GM12892 (cell line): ENCODE data around the gene CHMP2A.
"Not testable (repeated sequence)": the region's sequence is repeated elsewhere in the genome, so short reads cannot be mapped to it uniquely, and the experiment has no call there.

Experiments
- DNase-seq: peaks from one replicate; pipeline ENCODE4 v3.0.0; 2011; ENCODE audit not compliant: insufficient read length
- FAIRE-seq: peaks from 2 replicates; lab custom pipeline; 2011; peaks lifted over from hg19 to GRCh38; lab: Jason Lieb, UNC
- POLR2A ChIP-seq: IDR thresholded peaks from 2 replicates; pipeline ENCODE4 v1.6.1; 2011; ENCODE audit warnings: low read depth, low read length, control low read depth
- POLR2AphosphoS5 ChIP-seq: IDR thresholded peaks from 2 replicates; pipeline ENCODE4 v1.6.1; 2011; ENCODE audit warnings: low read depth, low read length, control low read depth
- TAF1 ChIP-seq: IDR thresholded peaks from 2 replicates; pipeline ENCODE4 v1.6.1; 2011; ENCODE audit warnings: low read depth, mild to moderate bottlenecking, control low read depth, low read length, borderline replicate concordance

Gene CHMP2A

GRCh38 chr19:58518256-58519086 lies 36.4 kb downstream of the CHMP2A start:
- DNase-seq (no peak), FAIRE-seq (peak; percentile 36)
- TF ChIP-seq TAF1: no peak
- no peak for TF ChIP-seq POLR2A
- no peak for TF ChIP-seq POLR2AphosphoS5

GRCh38 chr19:58516964-58517833 lies 37.7 kb downstream of the CHMP2A start:
- DNase-seq (no peak), FAIRE-seq (no peak)
- TF ChIP-seq POLR2A: no peak

- DNase-seq (no peak), FAIRE-seq (no peak)
- TF ChIP-seq TAF1 (no peak), POLR2A (no peak), POLR2AphosphoS5 (no peak)
These were observed 38.6 kb downstream of the CHMP2A start for GRCh38 chr19:58516246-58516836.

- no peak for FAIRE-seq
- TF ChIP-seq POLR2AphosphoS5 (no peak), TAF1 (no peak), POLR2A (no peak)
- DNase-seq: no peak
These were observed 39.6 kb downstream of the CHMP2A start for GRCh38 chr19:58515259-58515658.

- TF ChIP-seq POLR2AphosphoS5 (no peak), TAF1 (no peak), POLR2A (no peak)
- DNase-seq: no peak
- no peak for FAIRE-seq
These were observed 40.3 kb downstream of the CHMP2A start for GRCh38 chr19:58514564-58515022.

- DNase-seq: peak; percentile 98
- TF ChIP-seq POLR2A: peak; percentile 93
- TF ChIP-seq POLR2AphosphoS5: peak; percentile 86
- peak; percentile 28; the same call in 1 of the 2 replicates for TF ChIP-seq TAF1
- peak; percentile 100 for FAIRE-seq
These were observed 41.0 kb downstream of the CHMP2A start for GRCh38 chr19:58513694-58514563.

- no peak for FAIRE-seq
- no peak for TF ChIP-seq TAF1
- TF ChIP-seq POLR2A: no peak
- no peak for TF ChIP-seq POLR2AphosphoS5
- DNase-seq: no peak
These were observed 41.7 kb downstream of the CHMP2A start for GRCh38 chr19:58513213-58513693.

GRCh38 chr19:58511353-58512208 lies 43.3 kb downstream of the CHMP2A start, which contains the start of gene SLC27A5:
TSS of gene SLC27A5 (minus strand) at chr19:58511992. CDS start at chr19:58511955, 37 bp downstream.
- FAIRE-seq (no peak), DNase-seq (no peak)
- no peak for TF ChIP-seq TAF1
- no peak for TF ChIP-seq POLR2AphosphoS5

GRCh38 chr19:58510084-58510862 lies 44.6 kb downstream of the CHMP2A start:
- no peak for DNase-seq
- FAIRE-seq: no peak
- TF ChIP-seq POLR2A (no peak), POLR2AphosphoS5 (no peak), TAF1 (no peak)

GRCh38 chr19:58509731-58510083 lies 45.2 kb downstream of the CHMP2A start:
- FAIRE-seq: no peak
- TF ChIP-seq POLR2A: no peak
- no peak for TF ChIP-seq TAF1
- no peak for TF ChIP-seq POLR2AphosphoS5
- DNase-seq: no peak

GRCh38 chr19:58507602-58508223 lies 47.2 kb downstream of the CHMP2A start:
- FAIRE-seq, DNase-seq: not testable (repeated sequence)
